Small intestine (tissue), 7 donors: ENCODE data around the gene INPP5D. TPM values are rescaled to one million over a fixed set of nuclear protein-coding genes. Genes with fewer than 3 reads are reported as not detected.

Experiments
- DNase-seq, 2 donors: peaks; one replicate each; pipeline versions ENCODE4 v3.0.0 to v3.0.0-alpha.2; 2013
- FAIRE-seq: peaks from 2 replicates; lab custom pipeline; 2012; peaks lifted over from hg19 to GRCh38; lab: Jason Lieb, UNC
- H3K27ac ChIP-seq, 3 donors: one replicate each; pipeline ENCODE4 v1.5.1; 2013; ENCODE audit warnings: low read length in 2 of 3, mild to moderate bottlenecking in 2 of 3, control low read depth in 1 of 3, inconsistent platforms in 1 of 3, low read depth in 1 of 3, moderate library complexity in 1 of 3
- H3K27me3 ChIP-seq, 3 donors: one replicate each; pipeline ENCODE4 v1.6.1; 2013; ENCODE audit warnings: low read length in 3 of 3, inconsistent platforms in 1 of 3; ENCODE audit not compliant: control insufficient read depth in 3 of 3, insufficient read depth in 3 of 3
- H3K36me3 ChIP-seq, 3 donors: one replicate each; pipeline ENCODE4 v1.6.1; 2013; ENCODE audit warnings: low read length in 3 of 3, inconsistent platforms in 1 of 3, low read depth in 1 of 3, mild to moderate bottlenecking in 1 of 3, moderate library complexity in 1 of 3; ENCODE audit not compliant: control insufficient read depth in 3 of 3, insufficient read depth in 2 of 3
- H3K4me1 ChIP-seq, 3 donors: one replicate each; pipeline ENCODE4 v1.6.1; 2013; ENCODE audit warnings: low read length in 2 of 3, inconsistent platforms in 1 of 3, low read depth in 1 of 3, mild to moderate bottlenecking in 1 of 3, moderate library complexity in 1 of 3; ENCODE audit not compliant: control insufficient read depth in 3 of 3, insufficient read depth in 2 of 3
- H3K4me3 ChIP-seq, 3 donors: one replicate each; pipeline ENCODE4 v1.5.1; 2013; ENCODE audit warnings: low read length in 3 of 3, control low read depth in 1 of 3, inconsistent platforms in 1 of 3, low read depth in 1 of 3, mild to moderate bottlenecking in 1 of 3, moderate library complexity in 1 of 3
- H3K9me3 ChIP-seq, 2 donors: one replicate each; pipeline ENCODE4 v1.6.1; 2013; ENCODE audit warnings: low read depth in 1 of 2, low read length in 1 of 2; ENCODE audit not compliant: control insufficient read depth in 2 of 2, insufficient read depth in 1 of 2
- WGBS, 3 donors: extraction: QIAGEN DNeasy Blood & Tissue Kit; methylation state at CpG; one replicate each; pipeline ENCODE4 v1.1.7; 2013; 5-methylcytosine and 5-hydroxymethylcytosine counted together
- polyA plus RNA-seq, 4 donors: library from polyadenylated mRNA; stranded (reverse) in 3 of 4; unstranded in 1 of 4; fragments of 200-250 nt in 3 of 4; fragments of 120-200 nt in 1 of 4; gene quantifications; one replicate each; pipeline versions ENCODE4 v1.2.1 to v1.2.3, GENCODE V29; 2013
- donor health status: healthy with polysubstance abuse.
- donor health status: control.
- donor health status: control.
- donor health status: Bipolar disorder and iron deficiency.
- donor health status: healthy.

Gene INPP5D
- polyA plus RNA-seq, 4 donors: 4.7 to 10.4 (median 6.9) TPM

DNA sequence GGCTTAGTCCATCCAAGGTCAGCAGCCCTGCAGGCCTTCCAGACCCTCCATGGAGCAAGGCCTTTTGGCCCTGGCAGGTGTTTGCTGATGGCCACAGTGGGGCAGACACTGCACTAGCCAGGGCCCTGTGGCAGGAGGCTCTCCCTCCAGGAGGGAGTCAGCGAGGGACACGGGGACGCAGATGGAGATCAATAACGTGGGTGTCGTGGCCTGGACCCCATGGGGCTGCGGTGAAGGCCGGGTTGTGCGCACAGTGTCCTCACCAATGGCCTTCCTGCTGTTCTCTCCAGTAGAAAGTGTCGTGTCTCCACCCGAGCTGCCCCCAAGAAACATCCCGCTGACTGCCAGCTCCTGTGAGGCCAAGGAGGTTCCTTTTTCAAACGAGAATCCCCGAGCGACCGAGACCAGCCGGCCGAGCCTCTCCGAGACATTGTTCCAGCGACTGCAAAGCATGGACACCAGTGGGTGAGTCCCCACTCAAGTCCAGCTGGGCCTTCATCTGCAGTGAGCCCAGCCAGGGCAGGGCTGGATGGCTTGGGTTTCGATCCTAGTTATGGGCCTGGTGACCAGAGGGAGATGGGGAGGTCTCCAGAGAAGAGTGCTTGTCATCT lies 65.4 kb downstream of the INPP5D start:
- DNase-seq: no peak
- H3K27me3 ChIP-seq: peaks cover 0 to 4% (median 0%) of the 10 kb centered on the region in 3 donors
- peaks cover 0 to 2% (median 2%) of the 10 kb centered on the region in 3 donors for H3K36me3 ChIP-seq
- no peak for FAIRE-seq
- H3K4me3 ChIP-seq: no peak overlapping the region
- no peak overlapping the region for H3K27ac ChIP-seq
- WGBS, 3 donors: 90 to 95% (median 93%) methylated on average over 20 of the region's 20 CpGs
- H3K4me1 ChIP-seq: no peaks in the 10 kb centered on the region
- no peaks in the 10 kb centered on the region for H3K9me3 ChIP-seq

DNA sequence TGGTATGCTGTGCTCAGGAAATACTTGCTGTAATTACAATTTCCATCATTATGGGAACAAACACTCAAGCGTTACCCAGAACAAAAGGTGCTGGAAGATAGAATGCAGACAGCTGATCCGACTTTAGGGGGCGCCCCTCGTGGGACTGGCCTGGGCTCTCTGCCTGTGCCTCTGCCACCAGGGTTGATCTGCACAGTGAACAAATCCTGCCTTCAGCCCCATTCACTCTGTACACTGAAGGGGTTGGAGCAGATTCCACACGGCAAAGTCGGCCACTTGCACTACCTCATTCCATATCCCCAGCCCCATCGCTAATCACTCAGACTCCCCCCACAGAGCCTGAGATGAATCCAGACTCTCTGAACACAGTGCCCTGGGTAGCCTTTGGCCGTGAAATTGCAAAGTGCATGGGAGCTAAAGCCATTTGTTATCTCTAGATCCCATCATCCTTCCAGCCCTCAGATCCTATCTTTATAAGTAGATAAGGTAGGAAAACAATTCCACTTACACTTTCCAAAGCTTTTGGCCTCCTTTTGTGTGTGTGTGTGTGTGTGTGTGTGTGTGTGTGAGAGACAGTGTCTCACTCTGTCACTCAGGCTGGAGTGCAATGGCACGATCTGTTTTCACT lies 69.3 kb downstream of the INPP5D start:
- FAIRE-seq (no peak), DNase-seq (no peak)
- peaks cover 0 to 4% (median 0%) of the 10 kb centered on the region in 3 donors for H3K27me3 ChIP-seq
- 57 to 71% (median 66%) methylated on average over 9 of the region's 9 CpGs for WGBS, 3 donors
- no peaks in the 10 kb centered on the region for H3K9me3 ChIP-seq
- H3K4me3 ChIP-seq: no peak overlapping the region
- no peaks in the 10 kb centered on the region for H3K4me1 ChIP-seq
- no peak overlapping the region for H3K27ac ChIP-seq
- peaks cover 0 to 5% (median 2%) of the 10 kb centered on the region in 3 donors for H3K36me3 ChIP-seq

DNA sequence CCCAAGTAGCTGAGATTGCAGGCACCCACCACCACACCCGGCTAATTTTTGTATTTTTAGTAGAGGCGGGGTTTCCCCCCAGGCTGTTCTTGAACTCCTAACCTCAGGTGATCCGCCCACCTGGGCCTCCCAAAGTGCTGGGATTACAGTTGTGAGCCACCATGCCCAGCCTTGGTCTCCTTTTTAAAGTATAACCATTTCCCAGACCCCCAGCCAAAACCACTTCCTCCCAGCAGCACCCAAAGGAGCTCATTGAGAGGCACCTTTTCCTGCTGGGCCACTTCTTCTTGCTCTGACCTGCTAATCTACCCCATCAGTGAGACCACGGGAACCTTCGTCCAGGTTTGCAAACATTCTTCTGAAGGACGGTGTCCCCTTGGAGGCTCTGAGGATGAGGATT lies 69.9 kb downstream of the INPP5D start:
- no peak for DNase-seq
- peaks cover 0 to 4% (median 0%) of the 10 kb centered on the region in 3 donors for H3K27me3 ChIP-seq
- no peak overlapping the region for H3K4me3 ChIP-seq
- 70 to 81% (median 75%) methylated on average over 6 of the region's 6 CpGs for WGBS, 3 donors
- H3K4me1 ChIP-seq: no peaks in the 10 kb centered on the region
- no peaks in the 10 kb centered on the region for H3K9me3 ChIP-seq
- no peak for FAIRE-seq
- peaks cover 0 to 5% (median 2%) of the 10 kb centered on the region in 3 donors for H3K36me3 ChIP-seq
- no peak overlapping the region for H3K27ac ChIP-seq

DNA sequence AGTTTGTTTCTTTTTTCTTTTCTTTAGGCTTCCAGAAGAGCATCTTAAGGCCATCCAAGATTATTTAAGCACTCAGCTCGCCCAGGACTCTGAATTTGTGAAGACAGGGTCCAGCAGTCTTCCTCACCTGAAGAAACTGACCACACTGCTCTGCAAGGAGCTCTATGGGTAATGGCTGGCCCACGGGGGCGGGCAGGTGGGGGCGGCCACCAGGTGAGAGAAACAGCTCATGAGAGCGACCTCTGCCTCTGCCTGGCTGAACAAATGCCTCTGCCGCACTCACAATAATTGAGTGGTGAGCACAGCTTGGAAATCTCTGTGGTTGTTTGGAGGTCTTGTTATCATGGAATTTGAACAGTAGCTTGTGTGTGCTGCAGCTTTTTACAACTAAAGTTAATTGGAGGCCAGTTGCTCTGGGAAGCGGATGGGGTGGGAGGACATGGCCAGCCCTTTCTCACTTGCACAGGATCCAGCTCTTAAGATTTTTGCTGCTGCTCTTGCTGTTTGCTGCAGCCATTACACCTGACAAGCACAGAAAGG lies 70.4 kb downstream of the INPP5D start:
- Histone ChIP-seq H3K4me3 (no peak overlapping the region), H3K9me3 (no peaks in the 10 kb centered on the region), H3K36me3 (peaks cover 0 to 5% (median 2%) of the 10 kb centered on the region in 3 donors), H3K27ac (no peak overlapping the region), H3K4me1 (no peaks in the 10 kb centered on the region), H3K27me3 (peaks cover 0 to 4% (median 0%) of the 10 kb centered on the region in 3 donors)
- FAIRE-seq (no peak), DNase-seq (peak in 1 of 2 donors; percentile 18)
- WGBS, 3 donors: 64 to 77% (median 74%) methylated on average over 7 of the region's 7 CpGs

DNA sequence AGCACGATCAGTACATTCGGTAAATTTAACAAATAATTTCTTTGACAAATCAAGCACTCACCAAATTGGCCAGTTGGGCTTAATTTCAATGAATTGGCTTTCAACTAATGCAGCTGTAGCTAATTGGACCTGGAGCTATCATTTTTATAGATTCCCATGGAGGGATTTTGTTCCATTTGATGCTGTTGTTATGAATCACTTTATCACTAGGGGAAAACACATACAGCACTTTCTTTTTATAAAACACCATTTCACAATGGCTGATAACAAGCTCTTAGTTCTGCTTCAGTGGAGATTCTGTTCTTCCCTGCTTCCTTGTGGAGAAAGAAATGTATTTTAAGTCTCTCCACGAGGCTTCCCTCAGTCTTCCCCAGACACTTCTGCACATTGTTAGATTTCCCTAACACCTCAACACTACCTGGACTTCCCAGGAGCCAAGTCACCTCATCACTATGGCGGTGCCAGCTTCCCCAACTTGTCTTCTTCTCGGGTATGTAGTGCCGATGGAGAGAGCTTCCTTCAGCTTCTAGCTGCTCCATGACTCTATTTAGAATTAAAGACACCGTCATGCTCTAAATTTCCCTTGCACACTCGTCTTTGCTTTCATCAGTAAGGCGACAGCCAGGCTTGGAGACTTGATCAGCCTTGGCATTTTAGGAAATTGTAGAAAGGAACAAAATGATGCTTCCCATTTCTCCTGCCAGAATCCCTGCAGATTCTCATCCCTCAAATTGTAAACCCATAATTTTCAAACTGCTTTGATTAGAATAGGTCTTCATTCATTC lies 72.0 kb downstream of the INPP5D start:
- Histone ChIP-seq H3K27me3 (peaks cover 0 to 4% (median 0%) of the 10 kb centered on the region in 3 donors), H3K36me3 (peaks cover 0 to 5% (median 0%) of the 10 kb centered on the region in 3 donors), H3K27ac (no peak overlapping the region), H3K4me1 (no peaks in the 10 kb centered on the region), H3K4me3 (no peak overlapping the region), H3K9me3 (peaks cover 0 to 7% of the 10 kb centered on the region in 2 donors)
- WGBS, 3 donors: 85 to 90% (median 86%) methylated on average over 9 of the region's 9 CpGs
- FAIRE-seq (no peak), DNase-seq (no peak)

DNA sequence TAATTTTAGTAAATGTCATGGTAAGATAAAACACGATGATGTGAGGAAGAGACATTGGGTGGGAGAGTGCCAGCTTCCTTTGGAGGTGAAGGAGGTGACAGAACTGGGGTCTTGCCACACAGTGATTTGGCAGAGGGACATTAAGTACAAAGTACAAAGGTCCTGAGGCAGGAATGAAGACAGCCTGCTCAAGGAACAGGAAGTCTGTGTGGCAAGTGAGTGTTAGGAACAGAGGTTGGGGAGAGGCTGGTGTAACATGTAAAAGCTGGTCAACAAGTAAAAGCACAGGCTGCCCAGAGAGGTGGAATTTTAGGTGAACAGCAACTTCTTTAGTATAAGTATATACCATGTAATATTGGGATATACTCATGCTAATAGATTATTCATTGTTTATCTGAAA lies 73.1 kb downstream of the INPP5D start:
- WGBS, 3 donors: 0 to 48% (median 7%) methylated on average over 1 of the region's 1 CpG
- H3K27ac ChIP-seq: no peak overlapping the region
- H3K4me3 ChIP-seq: no peak overlapping the region
- peaks cover 0 to 7% of the 10 kb centered on the region in 2 donors for H3K9me3 ChIP-seq
- FAIRE-seq (no peak), DNase-seq (peak; percentile 38 to 73)
- peaks cover 0 to 5% (median 0%) of the 10 kb centered on the region in 3 donors for H3K36me3 ChIP-seq
- peaks cover 0 to 4% (median 0%) of the 10 kb centered on the region in 3 donors for H3K27me3 ChIP-seq
- H3K4me1 ChIP-seq: no peaks in the 10 kb centered on the region

DNA sequence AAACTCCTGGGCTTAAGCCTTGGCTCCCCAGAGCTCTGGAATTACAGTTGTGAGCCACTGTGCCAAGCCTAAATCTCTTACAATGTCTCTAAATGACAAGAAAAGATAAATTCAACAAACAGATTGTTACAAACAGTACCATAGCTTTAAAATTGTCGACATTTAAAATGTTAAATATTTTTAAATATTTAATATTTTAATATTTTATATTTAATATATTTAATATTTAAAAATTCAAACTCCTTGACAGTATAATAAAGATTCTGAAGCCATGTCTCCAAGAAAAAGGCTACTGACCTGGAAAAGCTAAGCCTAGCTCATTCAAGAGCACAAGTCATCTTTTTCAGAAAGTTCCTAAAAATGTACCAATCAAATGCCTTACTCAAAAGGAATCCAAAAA lies 75.3 kb downstream of the INPP5D start:
- no peak for DNase-seq
- no peak overlapping the region for H3K4me3 ChIP-seq
- no peak overlapping the region for H3K27ac ChIP-seq
- peaks cover 0 to 4% (median 0%) of the 10 kb centered on the region in 3 donors for H3K36me3 ChIP-seq
- H3K27me3 ChIP-seq: no peaks in the 10 kb centered on the region
- peaks cover 0 to 7% of the 10 kb centered on the region in 2 donors for H3K9me3 ChIP-seq
- 92 to 98% (median 92%) methylated on average over 1 of the region's 1 CpG for WGBS, 3 donors
- no peaks in the 10 kb centered on the region for H3K4me1 ChIP-seq
- no peak for FAIRE-seq

DNA sequence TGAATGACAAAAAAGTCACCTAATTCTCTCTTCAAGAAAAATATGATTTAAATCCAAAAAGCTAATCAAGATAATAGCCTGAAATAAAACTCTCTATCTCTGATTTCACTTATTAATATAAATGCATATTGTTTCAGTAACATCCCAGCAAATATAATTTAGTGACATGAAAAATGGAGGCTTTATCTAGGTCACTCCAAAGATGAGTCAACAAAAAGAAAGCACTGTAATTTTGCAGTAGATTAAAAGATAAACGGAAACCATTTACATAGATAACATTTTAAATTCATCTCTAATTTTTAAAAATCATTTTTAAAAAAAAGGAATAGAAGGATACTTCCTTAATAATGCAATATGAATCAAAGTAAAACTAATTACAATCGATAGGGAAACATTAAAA lies 76.9 kb downstream of the INPP5D start:
- Histone ChIP-seq H3K4me1 (no peaks in the 10 kb centered on the region), H3K27ac (no peak overlapping the region), H3K4me3 (no peak overlapping the region), H3K9me3 (peaks cover 0 to 7% of the 10 kb centered on the region in 2 donors), H3K27me3 (no peaks in the 10 kb centered on the region), H3K36me3 (no peaks in the 10 kb centered on the region)
- DNase-seq (no peak), FAIRE-seq (no peak)
- 88 to 97% (median 91%) methylated on average over 2 of the region's 2 CpGs for WGBS, 3 donors
